Cardiac septum (tissue), 1 donor: ENCODE measurements around the gene SMIM35. TPM values are rescaled to one million over a fixed set of nuclear protein-coding genes. Genes with fewer than 3 reads are reported as not detected.

ENCODE experiments used
- DNase-seq: peaks from one replicate; pipeline ENCODE4 v3.0.0-alpha.2; 2020; ENCODE audit warnings: low spot score
- intact Hi-C: fragments of 100-400 bp; cut with DNase I; formaldehyde crosslinking; loops from one replicate; pipeline ENCODE4 v1.14.0; 2022
- total RNA-seq: library from RNA; stranded (reverse); fragmentation: NEBNext Ultra II Directional; extraction: Animal tissue kit (Norgen Biotek cat#: 25700); gene quantifications from one replicate; pipeline ENCODE4 v1.2.1, GENCODE V29; 2021
- donor health status: DM: no; HTN: no; CAD: no.

The SMIM35 gene
- total RNA-seq, 1 donor from 2014 or later, result not detected

DNA sequence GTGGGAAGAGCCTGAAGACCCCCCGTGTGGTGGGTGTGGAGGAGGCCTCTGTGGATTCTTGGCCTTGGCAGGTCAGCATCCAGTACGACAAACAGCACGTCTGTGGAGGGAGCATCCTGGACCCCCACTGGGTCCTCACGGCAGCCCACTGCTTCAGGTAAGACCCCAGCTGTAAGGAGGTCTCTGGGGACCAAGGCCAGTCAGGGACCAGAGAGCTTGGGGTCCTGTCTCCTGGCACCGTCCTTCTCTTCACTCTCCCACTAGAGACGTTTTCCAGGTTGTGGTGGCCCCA is 24.9 kb upstream of the SMIM35 start:
- DNase-seq, result peak; percentile 57
- intact Hi-C loops, result no loop called here

DNA sequence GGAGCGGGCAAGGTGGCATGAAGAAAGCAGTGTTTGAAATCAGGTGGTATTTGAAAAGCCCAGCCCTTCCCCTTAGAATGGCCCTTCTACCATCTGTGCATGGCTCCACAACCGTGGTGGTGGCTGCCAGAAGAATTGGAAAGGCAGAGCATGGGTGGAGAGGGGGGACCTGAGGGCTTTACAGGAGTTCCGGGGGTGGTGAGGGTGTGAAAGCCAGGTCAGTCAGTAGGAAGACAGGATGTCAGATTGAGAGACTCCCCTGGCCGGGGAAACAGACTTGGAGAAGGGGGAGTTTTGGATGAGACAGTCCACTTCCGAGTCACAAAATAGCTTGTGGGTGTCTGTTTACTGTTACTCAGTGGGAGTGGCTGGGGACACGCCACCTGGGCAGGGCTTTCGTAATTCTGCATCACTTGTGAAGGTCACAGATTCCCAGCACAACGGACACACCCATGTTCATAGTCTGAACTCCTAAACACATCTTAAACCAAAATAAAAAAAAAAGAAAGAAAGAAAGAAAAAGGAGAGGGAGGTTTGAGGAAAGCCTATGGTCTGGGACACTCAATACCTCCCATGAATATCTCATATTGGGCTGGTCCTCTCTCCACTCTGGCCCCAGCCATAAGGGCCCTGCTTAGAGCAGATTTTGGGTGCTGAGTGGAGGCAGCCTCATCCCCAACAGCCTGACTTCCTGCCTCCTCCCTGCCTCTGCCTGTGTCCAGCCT is 24.4 kb upstream of the SMIM35 start:
- peak; percentile 63 for DNase-seq
- intact Hi-C loops, result no loop called here

DNA sequence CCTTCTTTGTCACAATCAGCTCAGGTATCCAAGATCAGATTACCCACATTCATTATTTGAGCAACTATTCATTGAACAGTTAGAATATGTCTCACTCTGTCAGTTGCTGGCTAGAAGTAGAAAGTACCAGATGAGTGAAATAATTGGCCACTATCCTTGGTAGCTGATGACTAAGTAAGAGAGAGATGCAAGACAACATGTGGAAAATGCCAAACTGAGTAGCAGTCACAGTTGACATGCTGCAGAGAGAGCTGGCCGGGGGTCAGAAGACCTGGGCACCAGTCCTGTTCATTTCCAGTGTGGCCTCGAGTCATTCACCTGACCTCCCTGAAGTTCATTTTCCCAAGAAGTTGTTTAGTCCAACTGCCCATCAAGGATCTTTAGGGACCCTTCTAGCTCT is 22.5 kb upstream of the SMIM35 start:
- intact Hi-C loops, result no loop called here
- peak; percentile 77 for DNase-seq

DNA sequence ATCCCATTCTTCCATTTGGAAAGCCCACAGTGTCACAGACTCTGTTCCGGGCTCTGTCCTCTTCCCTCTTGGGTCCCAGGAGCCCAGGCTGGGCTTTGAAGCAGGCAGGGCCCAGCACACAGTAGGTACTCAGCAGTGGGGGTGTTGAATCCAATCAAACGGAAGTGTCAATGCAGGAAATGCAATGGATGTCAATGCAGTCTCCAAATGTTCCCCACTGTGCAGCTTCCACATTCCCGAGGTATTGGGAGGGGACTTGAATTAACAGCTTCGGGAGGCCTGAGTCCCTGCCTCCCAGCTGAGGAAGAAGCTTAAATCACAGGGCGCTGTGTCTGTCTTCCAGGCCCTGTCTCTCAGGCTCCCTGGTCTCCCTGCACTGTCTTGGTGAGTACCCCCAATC is 21.8 kb upstream of the SMIM35 start:
- DNase-seq, result no peak
- intact Hi-C loops, result no loop called here

DNA sequence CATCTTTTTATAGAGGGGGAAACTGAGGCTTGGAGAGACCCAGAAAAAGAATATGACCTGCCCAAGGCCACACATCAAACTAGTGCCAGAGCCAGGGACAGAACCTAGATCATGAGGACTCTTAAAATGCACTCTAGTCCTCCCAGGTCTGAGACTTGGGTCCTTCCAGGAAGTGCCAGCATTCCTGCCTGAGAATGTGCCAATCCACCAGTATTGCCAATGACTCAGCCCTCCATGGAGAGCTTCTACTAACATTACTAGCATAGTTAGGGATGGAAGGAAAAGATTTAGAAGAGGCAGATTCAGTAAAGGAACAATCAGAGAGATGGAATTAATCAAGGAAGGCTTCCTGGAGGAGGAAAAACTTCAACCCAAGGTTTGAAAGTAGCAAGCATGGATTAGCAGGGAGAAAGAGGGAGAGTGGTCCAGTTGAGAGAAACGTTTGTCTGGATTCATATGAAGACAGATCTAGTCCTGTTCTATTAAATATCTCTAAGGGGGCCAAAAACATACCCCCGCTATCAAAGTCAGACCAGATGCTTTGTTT is 20.1 kb upstream of the SMIM35 start:
- intact Hi-C loops, result no loop called here
- peak; percentile 41 for DNase-seq

DNA sequence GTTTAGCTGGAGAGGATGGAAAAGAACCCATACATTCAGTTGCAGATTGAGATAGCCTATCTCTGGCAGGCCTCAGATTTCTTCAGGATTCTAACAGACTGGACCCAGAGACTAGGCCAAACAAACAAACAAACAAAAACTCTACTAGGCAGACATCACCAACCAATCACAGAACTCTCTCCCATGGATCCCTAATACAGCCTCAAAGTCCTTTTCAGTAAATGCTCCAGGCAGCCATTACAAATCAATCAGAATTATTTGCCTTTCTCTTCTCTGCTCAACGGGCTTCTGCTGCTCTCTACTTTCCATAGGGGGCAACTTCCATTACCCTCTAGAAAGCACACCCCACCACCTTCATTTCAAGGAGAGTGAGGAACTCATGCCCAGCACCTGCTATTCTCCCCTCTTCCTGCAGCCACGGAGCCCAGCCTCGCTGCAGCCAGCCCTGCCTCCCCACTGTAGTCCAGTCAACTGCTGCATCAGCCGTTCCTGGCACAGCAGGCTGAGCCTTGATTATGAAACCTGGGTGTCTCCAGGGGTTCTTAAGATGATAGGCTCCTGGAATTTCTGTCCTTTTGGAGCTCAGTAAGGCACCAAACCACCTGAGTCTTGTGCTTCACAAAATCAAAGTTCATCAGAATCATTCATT is 19.0 kb upstream of the SMIM35 start:
- peak; percentile 31 for DNase-seq
- intact Hi-C loops, result no loop called here

DNA sequence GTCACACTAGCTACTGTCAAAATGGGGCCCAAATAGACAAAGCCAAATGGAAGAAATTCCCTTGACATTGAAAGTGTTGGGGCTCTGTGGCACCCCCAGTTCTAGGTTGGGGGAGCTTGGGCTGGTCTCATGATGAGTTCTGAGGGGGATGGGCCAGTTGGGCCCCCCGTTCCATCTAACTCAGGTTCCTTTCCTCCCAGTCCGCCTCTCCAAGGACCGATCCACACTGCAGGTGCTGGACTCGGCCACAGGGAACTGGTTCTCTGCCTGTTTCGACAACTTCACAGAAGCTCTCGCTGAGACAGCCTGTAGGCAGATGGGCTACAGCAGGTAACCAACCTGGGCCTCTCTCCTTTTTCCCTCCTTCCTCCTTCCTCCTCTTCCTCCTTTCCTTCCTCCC is 17.7 kb upstream of the SMIM35 start:
- peak; percentile 15 for DNase-seq
- intact Hi-C loops, result no loop called here

DNA sequence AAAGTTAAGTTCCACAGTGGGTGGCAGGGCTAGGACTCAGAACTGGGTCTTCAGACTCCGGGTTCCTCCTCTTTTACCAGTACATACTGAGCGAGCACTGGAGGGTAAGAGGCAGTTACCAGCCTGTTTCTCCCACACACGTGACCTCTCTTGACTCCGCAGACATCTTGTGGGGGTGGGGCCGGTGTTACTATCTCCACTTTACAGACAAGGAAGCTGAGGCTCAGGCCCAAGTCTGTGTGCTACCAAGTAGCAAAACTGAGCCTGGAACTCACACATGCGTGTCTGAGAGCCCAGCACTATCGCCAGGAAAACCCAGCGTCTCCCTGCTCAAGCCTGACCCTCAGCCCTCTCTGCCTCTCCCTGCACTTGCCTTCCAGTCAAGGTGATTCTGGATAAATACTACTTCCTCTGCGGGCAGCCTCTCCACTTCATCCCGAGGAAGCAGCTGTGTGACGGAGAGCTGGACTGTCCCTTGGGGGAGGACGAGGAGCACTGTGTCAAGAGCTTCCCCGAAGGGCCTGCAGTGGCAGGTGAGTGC is 16.0 kb upstream of the SMIM35 start:
- DNase-seq, result peak; percentile 31
- intact Hi-C loops, result no loop called here

DNA sequence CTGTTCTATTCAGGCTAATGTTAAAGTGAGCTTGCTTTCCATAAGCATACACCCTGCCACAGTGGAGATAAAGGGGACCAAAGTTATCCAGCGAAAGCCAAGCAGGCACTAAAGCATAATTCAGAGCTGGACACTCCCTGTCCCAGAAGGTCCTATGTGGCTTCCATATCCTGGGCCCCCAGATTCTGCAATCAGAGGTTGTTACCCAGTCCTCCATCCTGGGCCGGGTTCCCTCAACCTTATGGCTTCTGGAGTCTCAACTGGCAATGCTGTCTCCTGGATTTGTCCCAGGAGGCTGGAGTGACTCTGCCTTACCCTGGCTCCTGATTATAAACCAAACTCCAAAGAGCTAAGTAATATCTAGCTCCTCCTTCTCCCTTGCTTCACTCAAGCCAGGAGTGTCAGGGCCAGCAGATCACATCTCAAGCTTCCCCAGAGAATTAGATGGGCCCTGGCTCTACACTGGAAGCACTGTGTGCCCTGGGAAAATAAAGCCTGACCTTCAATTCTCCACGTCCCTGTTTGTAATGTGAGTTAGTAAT is 14.0 kb upstream of the SMIM35 start:
- intact Hi-C loops, result no loop called here
- DNase-seq, result peak; percentile 50

DNA sequence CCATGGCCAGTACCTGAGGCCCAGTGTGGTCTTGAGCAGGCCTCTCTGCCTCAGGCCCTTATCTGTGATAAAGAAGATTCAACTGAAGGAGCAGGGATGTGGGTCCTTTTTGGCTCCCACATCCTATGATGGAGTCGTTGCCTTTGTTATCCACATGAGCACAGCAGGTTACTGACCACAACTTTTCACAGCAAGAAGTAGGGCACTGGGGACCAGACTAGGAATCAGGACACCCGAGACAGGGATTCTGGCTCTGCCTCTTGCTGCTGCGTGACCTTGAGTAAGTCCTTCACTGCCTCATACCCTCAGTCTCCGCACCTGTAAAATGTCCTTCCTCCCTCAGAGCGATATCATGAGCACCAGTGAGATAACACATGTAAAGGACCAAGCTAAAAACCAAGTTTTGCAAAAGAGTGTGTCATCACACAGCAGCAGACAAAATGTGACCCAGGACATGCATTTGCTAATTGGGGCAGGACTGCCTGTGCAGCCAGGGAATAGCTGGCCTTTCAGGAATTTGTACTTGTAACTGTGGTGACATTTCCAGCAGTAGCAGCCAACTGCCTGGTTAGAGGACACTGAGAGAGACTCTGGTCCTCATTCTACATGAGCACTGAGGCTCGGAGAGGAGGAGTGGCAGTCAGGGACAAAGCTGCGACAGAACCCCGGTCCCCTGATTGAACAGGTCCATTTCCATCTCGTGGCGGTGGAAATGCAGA is 13.2 kb upstream of the SMIM35 start:
- intact Hi-C loops, result no loop called here

DNA sequence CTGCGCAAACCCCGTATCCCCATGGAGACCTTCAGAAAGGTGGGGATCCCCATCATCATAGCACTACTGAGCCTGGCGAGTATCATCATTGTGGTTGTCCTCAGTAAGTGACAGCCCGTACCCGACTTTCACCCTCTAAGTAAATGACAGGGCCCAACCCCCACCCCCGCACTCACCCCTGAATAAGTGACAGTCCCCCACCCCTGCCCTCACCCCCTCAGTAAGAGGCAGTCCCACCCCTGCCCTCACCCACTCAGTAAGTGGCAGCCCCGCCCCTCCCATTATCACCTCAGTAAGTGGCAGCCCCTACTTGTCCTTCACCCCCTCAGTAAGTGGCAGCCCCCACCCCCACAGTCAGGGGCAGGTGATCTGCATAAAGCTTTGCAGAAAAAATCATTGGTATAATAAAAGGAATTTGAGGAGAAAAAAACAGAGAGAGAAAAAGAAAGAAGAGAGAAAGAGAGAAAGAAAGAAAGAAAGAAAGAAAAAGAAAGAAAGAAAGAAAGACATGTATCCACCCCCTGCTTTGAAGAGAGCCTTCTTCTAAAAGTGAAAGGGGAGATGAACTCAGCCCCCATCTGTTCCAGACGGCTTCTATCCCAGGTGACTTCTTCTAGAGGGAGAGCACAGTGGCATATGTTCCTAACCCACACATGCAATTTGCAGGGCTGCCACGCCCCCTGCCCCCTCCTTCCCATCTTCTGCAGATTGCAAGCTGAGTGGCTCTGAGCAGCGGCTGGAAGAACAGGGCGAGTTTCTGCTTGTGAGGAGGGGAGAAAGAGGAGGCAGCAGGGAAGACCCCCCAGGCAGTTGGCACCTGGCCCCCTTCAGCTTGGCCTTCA is 12.5 kb upstream of the SMIM35 start:
- DNase-seq, result no peak
- intact Hi-C loops, result no loop called here

More for the DNA sequence above, 13.2 kb upstream of the SMIM35 start:
- no peak for DNase-seq

DNA sequence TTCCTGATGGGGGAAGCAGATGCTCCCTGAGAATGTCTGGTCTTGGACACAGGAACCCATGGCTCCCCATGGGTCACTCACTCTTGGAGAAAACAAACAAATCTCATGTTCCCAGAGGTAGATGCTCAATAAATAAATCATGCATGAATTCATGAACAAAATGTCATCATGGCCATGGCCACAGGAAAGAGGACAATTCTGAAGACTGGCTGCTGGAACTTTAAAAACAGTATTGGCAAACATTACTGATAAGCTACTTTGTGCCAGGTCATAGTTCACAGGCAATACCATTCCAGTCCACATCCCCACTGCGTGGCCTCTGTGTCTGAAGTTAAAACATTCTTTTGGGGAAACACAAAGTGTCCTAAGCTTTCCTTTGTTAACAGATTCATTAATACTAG is 9.2 kb upstream of the SMIM35 start:
- intact Hi-C loops, result no loop called here
- no peak for DNase-seq

DNA sequence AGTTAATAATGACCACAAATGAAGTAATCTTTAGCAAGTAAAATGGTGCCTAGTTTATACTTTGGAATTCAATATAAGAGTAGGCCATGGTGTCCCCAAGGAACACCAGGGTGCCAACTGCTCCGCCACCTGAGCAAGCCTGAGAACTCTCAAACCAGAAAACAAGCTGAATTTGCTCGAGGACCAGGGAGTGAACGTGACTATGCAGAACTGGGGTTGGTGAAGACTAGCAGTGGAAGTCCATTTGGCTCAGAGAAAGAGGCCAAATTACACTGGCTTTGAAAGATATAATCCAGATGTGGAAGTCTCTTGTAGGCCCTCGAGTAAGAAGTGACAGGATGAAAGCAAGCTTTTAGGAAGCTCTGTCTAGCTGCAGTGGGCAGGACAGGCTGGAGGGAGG is 8.7 kb upstream of the SMIM35 start:
- intact Hi-C loops, result no loop called here
- DNase-seq, result no peak

DNA sequence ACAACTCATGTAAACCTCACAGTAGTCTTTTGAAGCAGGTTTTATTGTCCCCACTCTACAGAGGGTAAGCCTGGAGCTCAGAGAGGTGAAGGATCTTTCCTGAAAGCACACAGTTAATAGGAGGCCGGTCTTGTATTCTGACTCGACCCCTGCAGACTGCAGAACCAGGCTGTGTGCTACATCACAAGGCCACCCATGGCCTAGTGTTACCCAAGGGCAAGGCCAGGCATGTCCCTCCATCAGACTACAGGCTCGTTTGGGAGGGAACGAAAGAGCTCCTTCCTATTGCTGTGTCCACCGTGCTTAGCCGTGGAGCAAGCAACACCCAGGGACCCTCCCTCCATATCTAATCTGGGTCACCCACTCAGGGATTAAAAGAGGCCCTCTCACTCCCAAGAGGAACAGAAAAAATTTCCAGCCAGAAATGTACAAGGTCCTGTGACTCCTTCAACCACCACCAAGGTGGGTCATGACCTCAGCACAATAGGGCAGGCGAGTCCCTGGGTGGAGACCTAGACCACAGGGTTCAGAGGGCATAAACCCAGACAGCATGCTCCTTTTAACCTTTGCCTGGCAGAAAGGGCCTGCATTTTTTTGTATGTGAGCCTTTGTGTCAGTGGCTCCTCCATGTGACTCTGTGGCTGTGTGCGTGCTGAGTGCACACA is 6.3 kb upstream of the SMIM35 start:
- no peak for DNase-seq
- intact Hi-C loops, result no loop called here

DNA sequence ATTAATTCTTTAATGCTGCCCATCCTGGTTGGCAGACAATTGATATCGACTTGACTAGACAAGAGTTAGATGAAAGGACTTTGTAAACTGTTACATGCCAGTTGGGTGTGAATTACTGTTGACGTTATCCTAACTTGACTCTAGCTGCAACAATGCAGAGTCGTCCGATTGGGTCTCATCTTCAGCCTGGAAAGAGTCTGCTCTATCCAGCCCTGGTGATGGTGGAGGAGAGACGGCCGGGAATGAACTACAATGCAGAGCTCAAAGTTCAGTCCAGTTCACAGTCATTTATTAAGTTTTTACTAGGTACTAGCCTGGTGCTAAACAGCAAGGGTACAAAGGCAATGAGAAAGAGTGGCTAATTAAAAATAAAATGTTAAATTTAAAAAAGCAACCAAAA is 4.9 kb upstream of the SMIM35 start:
- DNase-seq, result no peak
- intact Hi-C loops, result no loop called here

DNA sequence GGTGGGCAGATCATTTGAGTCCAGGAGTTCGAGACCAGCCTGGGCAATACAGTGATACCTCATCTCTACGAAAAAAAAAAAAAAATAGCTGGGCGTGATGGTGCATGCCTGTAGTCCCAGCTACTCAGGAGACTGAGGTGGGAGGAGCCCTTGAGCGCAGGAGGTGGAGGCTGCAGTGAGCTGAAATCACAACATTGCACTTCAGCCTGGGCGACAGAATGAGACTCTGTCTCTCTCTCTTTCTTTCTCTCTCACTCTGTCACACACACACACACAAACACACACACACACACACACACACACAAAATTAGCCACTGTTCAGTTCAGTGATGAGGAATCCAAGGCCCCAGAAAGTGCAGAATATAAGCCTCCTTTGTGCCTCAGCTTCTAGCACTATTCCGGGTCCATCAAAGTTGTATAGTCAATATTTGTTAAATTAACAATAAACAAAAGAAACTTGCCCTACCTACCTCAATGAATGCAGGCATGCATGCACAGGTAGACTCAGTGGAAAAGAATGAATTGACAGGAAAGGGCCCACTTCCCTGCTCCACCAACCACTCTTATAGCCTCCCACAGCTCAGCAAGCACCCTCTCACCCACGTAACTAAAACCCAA is 3.9 kb upstream of the SMIM35 start:
- DNase-seq, result no peak
- intact Hi-C loops, result no loop called here

DNA sequence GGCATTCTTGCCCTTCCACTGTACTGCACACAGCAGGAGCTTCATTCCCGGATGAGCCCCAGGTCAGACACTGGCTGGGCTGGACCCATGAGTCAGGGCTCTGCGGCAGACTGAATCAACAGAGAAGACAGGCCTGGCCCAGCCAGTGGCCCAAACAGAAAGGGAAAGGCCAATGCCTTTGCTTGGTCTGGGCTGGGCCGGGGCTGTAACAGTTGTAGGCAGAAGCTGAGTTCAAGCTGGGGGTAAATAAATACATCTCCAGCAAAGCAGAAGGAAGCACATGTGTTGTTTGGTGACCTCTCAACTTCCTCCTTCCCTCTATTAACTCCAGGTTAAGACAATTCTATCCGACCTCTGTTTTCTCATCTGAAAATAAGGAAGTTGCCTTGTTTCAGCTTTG is 1.8 kb upstream of the SMIM35 start:
- no peak for DNase-seq
- intact Hi-C loops, result no loop called here

DNA sequence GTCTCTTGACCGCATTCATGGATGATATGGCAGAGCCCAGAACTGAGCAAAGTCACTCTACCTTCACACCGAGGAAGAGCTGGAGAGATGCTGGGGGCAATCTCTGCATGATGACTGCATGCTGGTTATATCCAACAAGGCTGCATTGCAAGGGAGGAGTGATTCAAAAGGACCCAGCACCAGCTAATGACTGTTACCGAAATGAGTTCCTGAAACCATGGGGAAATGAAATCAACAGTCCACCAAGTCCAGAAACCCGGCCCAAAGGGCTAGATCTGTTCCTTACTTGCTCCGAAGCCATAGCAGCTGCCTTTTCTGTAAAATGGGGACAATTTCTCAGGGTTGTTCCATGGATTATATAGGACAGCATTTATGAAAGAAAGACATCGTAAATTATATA is 1.2 kb upstream of the SMIM35 start:
- intact Hi-C loops, result no loop called here
- DNase-seq, result no peak

DNA sequence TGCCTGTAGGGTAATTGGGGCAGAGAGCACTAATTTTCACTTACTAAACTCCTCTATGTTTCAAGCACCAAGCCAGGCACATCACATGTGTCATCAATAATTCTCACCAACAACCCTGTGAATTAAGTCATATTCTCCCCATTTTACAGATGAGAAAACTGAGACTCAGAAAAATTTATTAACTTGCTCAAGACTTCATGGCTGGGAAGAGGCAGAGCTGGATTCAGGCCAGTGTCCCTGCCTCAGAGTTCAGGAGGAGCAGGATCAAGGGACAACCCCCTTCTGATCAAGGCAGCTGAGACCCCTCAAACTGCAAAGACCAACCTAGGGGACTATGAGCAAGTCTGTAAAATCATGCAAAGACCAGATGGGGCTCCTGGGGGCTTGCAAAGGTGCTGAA is 2.1 kb downstream of the SMIM35 start:
- no peak for DNase-seq
- intact Hi-C loops, result no loop called here
